PFSK-1 (cell line): ENCODE results near the gene GRID2IP.

Source experiments
- FOXP2 ChIP-seq: optimal IDR thresholded peaks from 2 replicates; pipeline ENCODE3; 2011; ENCODE audit warnings: borderline replicate concordance, control low read depth, inconsistent platforms; ENCODE audit not compliant: insufficient read depth; ENCODE audit errors: extremely low read length, extremely low read depth
- POLR2AphosphoS5 ChIP-seq: IDR thresholded peaks from 2 replicates; pipeline ENCODE4 v1.6.1; 2012; ENCODE audit warnings: low read depth, mild to moderate bottlenecking, control low read depth, low read length, moderate library complexity
- SIN3A ChIP-seq: IDR thresholded peaks from 2 replicates; pipeline ENCODE4 v1.6.1; 2012; ENCODE audit warnings: mild to moderate bottlenecking, low read length, moderate library complexity, borderline replicate concordance; ENCODE audit not compliant: insufficient read depth
- TAF1 ChIP-seq: IDR thresholded peaks from 2 replicates; pipeline ENCODE4 v1.6.1; 2012; ENCODE audit warnings: low read length, control low read depth, borderline replicate concordance; ENCODE audit not compliant: insufficient read depth
- TF ChIP-seq, protein P1 (sequence below), 2 experiments: IDR thresholded peaks; 2 replicates each; pipeline versions ENCODE4 v1.6.1 to v1.8.0; 2011 to 2012; ENCODE audit warnings: low read depth in 2 of 2, low read length in 2 of 2, control low read depth in 1 of 2, inconsistent platforms in 1 of 2, mild to moderate bottlenecking in 1 of 2, moderate library complexity in 1 of 2; ENCODE audit not compliant: insufficient read depth in 1 of 2

DNA sequence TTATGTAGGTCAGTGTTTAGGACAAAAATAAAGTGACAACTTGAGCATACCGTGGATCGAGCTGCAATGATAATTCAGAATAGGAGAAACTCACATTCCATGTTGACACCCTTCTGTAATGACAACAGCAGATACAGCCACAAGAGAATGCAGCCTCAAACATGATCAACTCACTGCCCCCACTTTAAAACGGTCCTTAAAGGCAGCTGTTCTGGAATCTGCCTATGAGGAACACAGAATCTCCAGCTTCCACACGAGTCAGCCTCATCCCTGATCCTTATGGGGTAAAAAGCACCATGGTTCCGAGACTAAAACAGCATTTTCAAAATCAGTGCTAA is 71.0 kb downstream of the GRID2IP start:
- TF ChIP-seq POLR2AphosphoS5, result no peak
- TF ChIP-seq SIN3A, result no peak
- TF ChIP-seq TAF1, result no peak
- TF ChIP-seq, protein P1, sequence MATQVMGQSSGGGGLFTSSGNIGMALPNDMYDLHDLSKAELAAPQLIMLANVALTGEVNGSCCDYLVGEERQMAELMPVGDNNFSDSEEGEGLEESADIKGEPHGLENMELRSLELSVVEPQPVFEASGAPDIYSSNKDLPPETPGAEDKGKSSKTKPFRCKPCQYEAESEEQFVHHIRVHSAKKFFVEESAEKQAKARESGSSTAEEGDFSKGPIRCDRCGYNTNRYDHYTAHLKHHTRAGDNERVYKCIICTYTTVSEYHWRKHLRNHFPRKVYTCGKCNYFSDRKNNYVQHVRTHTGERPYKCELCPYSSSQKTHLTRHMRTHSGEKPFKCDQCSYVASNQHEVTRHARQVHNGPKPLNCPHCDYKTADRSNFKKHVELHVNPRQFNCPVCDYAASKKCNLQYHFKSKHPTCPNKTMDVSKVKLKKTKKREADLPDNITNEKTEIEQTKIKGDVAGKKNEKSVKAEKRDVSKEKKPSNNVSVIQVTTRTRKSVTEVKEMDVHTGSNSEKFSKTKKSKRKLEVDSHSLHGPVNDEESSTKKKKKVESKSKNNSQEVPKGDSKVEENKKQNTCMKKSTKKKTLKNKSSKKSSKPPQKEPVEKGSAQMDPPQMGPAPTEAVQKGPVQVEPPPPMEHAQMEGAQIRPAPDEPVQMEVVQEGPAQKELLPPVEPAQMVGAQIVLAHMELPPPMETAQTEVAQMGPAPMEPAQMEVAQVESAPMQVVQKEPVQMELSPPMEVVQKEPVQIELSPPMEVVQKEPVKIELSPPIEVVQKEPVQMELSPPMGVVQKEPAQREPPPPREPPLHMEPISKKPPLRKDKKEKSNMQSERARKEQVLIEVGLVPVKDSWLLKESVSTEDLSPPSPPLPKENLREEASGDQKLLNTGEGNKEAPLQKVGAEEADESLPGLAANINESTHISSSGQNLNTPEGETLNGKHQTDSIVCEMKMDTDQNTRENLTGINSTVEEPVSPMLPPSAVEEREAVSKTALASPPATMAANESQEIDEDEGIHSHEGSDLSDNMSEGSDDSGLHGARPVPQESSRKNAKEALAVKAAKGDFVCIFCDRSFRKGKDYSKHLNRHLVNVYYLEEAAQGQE (IDR thresholded peaks at IDR 0.05; ENCODE audit: insufficient read depth in 1 of 2, low read depth in 2 of 2, low read length in 2 of 2), result no peak
- TF ChIP-seq FOXP2, result no peak
